Omental fat pad (tissue), 4 donors: Measurements from ENCODE around the gene HES1. TPM values are rescaled to one million over a fixed set of nuclear protein-coding genes. Genes with fewer than 3 reads are reported as not detected.
"Not testable (repeated sequence)": the region's sequence is repeated elsewhere in the genome, so short reads cannot be mapped to it uniquely, and the experiment has no call there.

Source experiments
- ATAC-seq: fragments of 150-250 bp; one replicate; pipeline ENCODE4 v1.9.1; 2016; ENCODE audit warnings: mild to moderate bottlenecking, moderate library complexity; ENCODE audit not compliant: low FRiP score
- DNase-seq: peaks from one replicate; pipeline ENCODE4 v3.0.0-alpha.2; 2019; ENCODE audit warnings: low spot score
- CTCF ChIP-seq, 3 donors: fragments of 450-650 bp; IDR thresholded peaks; one replicate each; pipeline ENCODE4 v1.5.1; 2016 to 2017; ENCODE audit warnings: antibody characterized with exemption in 3 of 3, mild to moderate bottlenecking in 3 of 3, moderate library complexity in 2 of 3
- total RNA-seq, 4 donors: library from RNA; depleted of rRNA; stranded (reverse); fragments of >200 nt; gene quantifications; one replicate each; pipeline ENCODE4 v1.1.0, GENCODE V29; 2016

Gene HES1
- total RNA-seq, 4 donors from 2014 or later, result 8.3 to 23.9 (median 12.7) TPM

DNA sequence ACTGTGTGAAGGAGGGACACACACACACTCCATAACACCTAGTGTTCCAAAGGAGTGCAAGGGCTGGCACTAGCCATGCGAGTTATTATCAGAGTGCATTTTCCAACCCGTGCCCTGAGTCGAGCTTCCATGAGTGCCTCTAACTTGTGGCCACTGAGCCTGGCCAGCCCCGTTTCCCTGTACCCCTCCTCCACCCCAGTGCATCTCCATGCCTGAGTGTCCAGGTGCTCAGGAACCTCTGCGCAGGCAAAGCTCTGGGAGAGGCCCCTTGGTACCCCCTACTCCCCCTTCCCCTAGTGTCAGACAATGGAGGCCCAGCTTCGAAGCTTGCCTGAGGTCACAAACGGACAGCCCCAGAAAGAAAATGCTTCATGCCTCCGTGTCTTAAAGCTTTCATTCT lies 45.2 kb upstream of the HES1 start:
- TF ChIP-seq CTCF (IDR thresholded peaks at IDR 0.05), result no peak
- no peak for ATAC-seq

DNA sequence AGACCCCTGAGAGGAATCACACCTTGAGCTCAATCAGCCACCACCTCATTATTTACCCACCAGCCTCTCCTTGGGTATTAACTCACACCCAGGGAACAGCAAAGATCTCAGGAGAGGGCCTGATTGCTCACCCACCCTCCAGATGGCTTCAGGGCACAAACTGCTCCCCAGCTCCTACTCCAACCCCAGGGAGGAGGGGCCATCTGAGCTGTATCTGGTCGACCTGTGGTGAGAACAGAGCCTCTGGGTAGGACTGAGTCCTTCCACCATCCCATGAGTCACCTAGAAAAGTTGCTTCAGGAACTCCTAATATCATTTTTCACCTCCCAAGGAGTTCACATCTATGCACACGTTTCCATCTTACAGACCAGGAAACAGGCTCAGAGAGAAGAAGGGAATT lies 44.8 kb upstream of the HES1 start:
- peak; percentile 29 for ATAC-seq
- no peak for DNase-seq
- no peak for TF ChIP-seq CTCF (IDR thresholded peaks at IDR 0.05)

More for the DNA sequence above, 45.2 kb upstream of the HES1 start:
- DNase-seq, result no peak

- not testable (repeated sequence) for ATAC-seq, DNase-seq
These were observed 44.1 kb upstream of the HES1 start for GRCh38 chr3:194091897-194092296.

- TF ChIP-seq CTCF (IDR thresholded peaks at IDR 0.05), result no peak
- no peak for ATAC-seq
- DNase-seq, result no peak
These were observed 43.1 kb upstream of the HES1 start for GRCh38 chr3:194092881-194093301.

DNA sequence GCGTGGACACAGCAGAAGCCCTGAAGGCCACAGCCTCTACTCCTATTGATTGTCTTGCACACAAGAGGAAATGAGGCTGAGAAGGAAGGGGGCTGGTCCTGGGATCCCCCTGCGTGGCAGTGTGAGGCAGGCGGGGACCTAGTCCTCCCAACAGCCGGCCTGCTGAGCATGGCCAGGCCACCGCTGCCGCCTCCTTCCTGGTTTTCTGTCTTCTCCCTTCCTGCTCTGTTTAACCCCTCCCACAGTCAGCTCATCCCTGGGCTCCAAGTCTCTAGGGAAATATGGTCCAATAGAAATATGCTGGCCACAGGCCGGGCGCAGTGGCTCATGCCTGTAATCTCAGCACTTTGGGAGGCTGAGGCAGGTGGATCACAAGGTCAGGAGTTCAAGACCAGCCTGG lies 42.1 kb upstream of the HES1 start:
- ATAC-seq (no peak), DNase-seq (no peak)
- no peak for TF ChIP-seq CTCF (IDR thresholded peaks at IDR 0.05)

DNA sequence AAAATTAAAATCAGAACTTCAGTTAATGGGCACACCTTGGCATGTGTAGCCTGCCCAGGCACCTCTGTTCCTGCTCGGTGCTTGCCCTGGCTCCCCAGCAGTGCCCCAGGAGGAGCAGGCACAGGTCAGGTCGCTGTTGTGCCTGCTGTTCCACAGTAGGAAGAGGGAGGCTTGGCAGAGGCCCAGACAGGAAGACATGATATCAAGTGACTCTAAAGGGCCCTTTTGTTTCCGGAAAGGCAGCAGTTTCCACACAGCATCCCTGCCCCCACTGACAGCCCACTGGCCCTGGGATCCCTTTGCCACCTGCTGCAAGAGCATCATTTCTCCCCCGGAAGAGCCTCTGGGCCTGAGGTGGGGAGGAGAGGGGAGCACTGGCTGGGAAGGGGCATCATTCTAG lies 40.5 kb upstream of the HES1 start:
- no peak for ATAC-seq
- TF ChIP-seq CTCF (IDR thresholded peaks at IDR 0.05), result no peak
- DNase-seq, result no peak

DNA sequence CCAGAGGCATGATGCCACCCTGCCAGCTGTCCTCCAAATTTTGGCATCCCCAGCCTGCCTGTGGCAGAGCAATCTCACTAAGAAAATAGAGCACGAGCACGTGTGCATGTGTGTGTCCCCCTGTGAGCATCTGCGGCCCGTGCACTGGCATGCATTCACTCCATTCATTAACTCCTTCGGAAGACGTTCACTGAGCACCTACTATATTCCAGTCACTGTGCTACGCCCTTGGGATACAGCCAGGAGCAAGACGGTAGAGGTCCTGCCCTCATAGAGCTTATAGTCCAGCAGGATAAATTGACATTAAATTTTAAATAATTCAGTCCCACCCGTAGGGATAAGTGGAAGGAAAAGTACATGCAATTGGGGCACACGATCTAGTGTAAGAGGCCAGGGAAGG lies 40.0 kb upstream of the HES1 start:
- no peak for ATAC-seq
- TF ChIP-seq CTCF (IDR thresholded peaks at IDR 0.05), result no peak
- no peak for DNase-seq
